Activated CD8-positive, alpha-beta T cell treated with anti-CD3 and anti-CD28 coated beads for 36 hours (primary cell): Measurements from ENCODE around the gene IL22RA1. TPM values are rescaled to one million over a fixed set of nuclear protein-coding genes. Genes with fewer than 3 reads are reported as not detected.

Experiments
- ATAC-seq: fragments of 200-7000 bp; cut with Tn5 transposase; one replicate; pipeline ENCODE4 v1.10.0; 2021; ENCODE audit warnings: mild to moderate bottlenecking, moderate library complexity
- CTCF ChIA-PET: fragments of 350-600 bp; sonication (Branson Sonifier 250); formaldehyde crosslinking; loops from one replicate; lab custom pipeline; 2021; ENCODE audit warnings: antibody characterized with exemption; lab: Charles Lee
- POLR2A ChIA-PET: fragments of 350-600 bp; sonication (Branson Sonifier 250); formaldehyde crosslinking; loops from one replicate; lab custom pipeline; 2021; ENCODE audit warnings: antibody characterized with exemption; lab: Charles Lee
- DNase-seq: peaks from one replicate; pipeline ENCODE4 v3.0.0-alpha.2; 2020
- H3K27ac Mint-ChIP-seq: one replicate; pipeline ENCODE4 v1.8.0; 2021; ENCODE audit warnings: mild to moderate bottlenecking, mixed read lengths
- H3K27me3 Mint-ChIP-seq: one replicate; pipeline ENCODE4 v1.8.0; 2021; ENCODE audit warnings: mixed read lengths
- H3K36me3 Mint-ChIP-seq: one replicate; pipeline ENCODE4 v1.8.0; 2021; ENCODE audit warnings: low read depth, mixed read lengths
- H3K4me1 Mint-ChIP-seq: one replicate; pipeline ENCODE4 v1.8.0; 2021; ENCODE audit warnings: low read depth, mixed read lengths
- H3K4me3 Mint-ChIP-seq: one replicate; pipeline ENCODE4 v1.8.0; 2021; ENCODE audit warnings: mild to moderate bottlenecking, moderate library complexity, mixed read lengths
- H3K9me3 Mint-ChIP-seq: one replicate; pipeline ENCODE4 v1.8.0; 2021; ENCODE audit warnings: mixed read lengths
- CTCF ChIP-seq: fragments of 200-600 bp; IDR thresholded peaks from one replicate; pipeline ENCODE4 v1.8.0; 2022; ENCODE audit warnings: antibody characterized with exemption, mild to moderate bottlenecking
- intact Hi-C: fragments of 100-400 bp; cut with micrococcal nuclease; formaldehyde crosslinking; loops from one replicate; pipeline ENCODE4 v1.10.0; 2022
- total RNA-seq, 2 experiments: library from RNA; stranded (reverse); gene quantifications; one replicate each; pipeline ENCODE4 v1.2.3, GENCODE V29; 2021

The IL22RA1 gene
- total RNA-seq, 2 experiments from 2014 or later = not detected

GRCh38 chr1:24124980-24125379 lies 18.0 kb downstream of the IL22RA1 start:
- Mint-ChIP-seq H3K9me3 (no peaks in the 10 kb centered on the region), H3K4me1 (no peaks in the 10 kb centered on the region), H3K27ac (no peak overlapping the region), H3K27me3 (no peaks in the 10 kb centered on the region), H3K36me3 (no peaks in the 10 kb centered on the region), H3K4me3 (no peak overlapping the region)
- no peak for TF ChIP-seq CTCF
- ChIA-PET CTCF (interaction anchor here (1.1 to 2.3 kb wide), 3 partner anchors 13 to 74 kb away, joined by 4 to 9 read pairs (median 6); partner anchors contain the start of gene MYOM3), POLR2A (no interaction called here)
- intact Hi-C loops = no loop called here
- ATAC-seq (no peak), DNase-seq (no peak)

GRCh38 chr1:24123611-24124010 lies 19.3 kb downstream of the IL22RA1 start:
- no peak overlapping the region for H3K27ac Mint-ChIP-seq
- intact Hi-C loops = no loop called here
- no peaks in the 10 kb centered on the region for H3K27me3 Mint-ChIP-seq
- no peak for TF ChIP-seq CTCF
- no peaks in the 10 kb centered on the region for H3K9me3 Mint-ChIP-seq
- ChIA-PET POLR2A (no interaction called here), CTCF (no interaction called here)
- no peaks in the 10 kb centered on the region for H3K36me3 Mint-ChIP-seq
- H3K4me1 Mint-ChIP-seq = no peaks in the 10 kb centered on the region
- no peak overlapping the region for H3K4me3 Mint-ChIP-seq
- ATAC-seq (no peak), DNase-seq (no peak)

GRCh38 chr1:24122776-24123175 lies 20.2 kb downstream of the IL22RA1 start:
- H3K4me3 Mint-ChIP-seq = no peak overlapping the region
- ATAC-seq (no peak), DNase-seq (no peak)
- intact Hi-C loops = no loop called here
- H3K9me3 Mint-ChIP-seq = no peaks in the 10 kb centered on the region
- no peaks in the 10 kb centered on the region for H3K36me3 Mint-ChIP-seq
- no peak for TF ChIP-seq CTCF
- H3K27ac Mint-ChIP-seq = no peak overlapping the region
- POLR2A ChIA-PET = no interaction called here
- no peaks in the 10 kb centered on the region for H3K4me1 Mint-ChIP-seq
- H3K27me3 Mint-ChIP-seq = no peaks in the 10 kb centered on the region
- CTCF ChIA-PET = no interaction called here

GRCh38 chr1:24121406-24121805 lies 21.5 kb downstream of the IL22RA1 start:
- TF ChIP-seq CTCF = no peak
- DNase-seq (no peak), ATAC-seq (no peak)
- H3K4me1 Mint-ChIP-seq = no peaks in the 10 kb centered on the region
- H3K9me3 Mint-ChIP-seq = no peaks in the 10 kb centered on the region
- no peaks in the 10 kb centered on the region for H3K36me3 Mint-ChIP-seq
- ChIA-PET POLR2A (no interaction called here), CTCF (no interaction called here)
- H3K27ac Mint-ChIP-seq = no peak overlapping the region
- H3K4me3 Mint-ChIP-seq = no peak overlapping the region
- intact Hi-C loops = no loop called here
- no peaks in the 10 kb centered on the region for H3K27me3 Mint-ChIP-seq

GRCh38 chr1:24120965-24121364 lies 22.0 kb downstream of the IL22RA1 start:
- CTCF ChIA-PET = no interaction called here
- POLR2A ChIA-PET = no interaction called here

More at GRCh38 chr1:24120965-24121364, 22.0 kb downstream of the IL22RA1 start:
- no peak for ATAC-seq
- Mint-ChIP-seq H3K9me3 (no peaks in the 10 kb centered on the region), H3K4me3 (no peak overlapping the region), H3K4me1 (no peaks in the 10 kb centered on the region), H3K27me3 (peaks cover under 1% of the 10 kb centered on the region), H3K36me3 (no peaks in the 10 kb centered on the region), H3K27ac (no peak overlapping the region)
- no peak for TF ChIP-seq CTCF
- DNase-seq = no peak
- intact Hi-C loops = no loop called here
